Measurements from ENCODE around the gene ZNF462. TPM values are rescaled to one million over a fixed set of nuclear protein-coding genes. Genes with fewer than 3 reads are reported as not detected.
A peak's percentile ranks its signal among the peaks of the same experiment; 100 is the strongest.
"Not testable (repeated sequence)": the region's sequence is repeated elsewhere in the genome, so short reads cannot be mapped to it uniquely, and the experiment has no call there.

Gene ZNF462
- total and polyA plus RNA-seq, 12 donors: 4.9 to 86.9 (median 38.5) TPM

- intact Hi-C loops (cut with DNase I): no loop called here
- Histone ChIP-seq H3K4me1 (replicated peaks in 1 of 2) (peaks cover 18 to 39% of the 10 kb centered on the region in 2 donors), H3K27ac (peak overlapping the region in 3 of 5 donors; percentile 47 to 90 (median 70)), H3K27me3 (no peaks in the 10 kb centered on the region), H3K9me3 (replicated peaks in 1 of 3) (no peaks in the 10 kb centered on the region), H3K4me3 (no peak overlapping the region), H3K36me3 (replicated peaks in 1 of 2) (no peaks in the 10 kb centered on the region)
- WGBS, 4 donors: 22 to 69% (median 38%) methylated on average over 1 of the region's 1 CpG
- TF ChIP-seq POLR2A (IDR thresholded peaks at IDR 0.05) (no peak), CTCF (IDR thresholded peaks at IDR 0.05) (no peak)
- DNase-seq: peak in 4 of 7 donors; percentile 29 to 61 (median 42)
Observed at GRCh38 chr9:106893088-106893487, 30.1 kb downstream of the ZNF462 start.

DNA sequence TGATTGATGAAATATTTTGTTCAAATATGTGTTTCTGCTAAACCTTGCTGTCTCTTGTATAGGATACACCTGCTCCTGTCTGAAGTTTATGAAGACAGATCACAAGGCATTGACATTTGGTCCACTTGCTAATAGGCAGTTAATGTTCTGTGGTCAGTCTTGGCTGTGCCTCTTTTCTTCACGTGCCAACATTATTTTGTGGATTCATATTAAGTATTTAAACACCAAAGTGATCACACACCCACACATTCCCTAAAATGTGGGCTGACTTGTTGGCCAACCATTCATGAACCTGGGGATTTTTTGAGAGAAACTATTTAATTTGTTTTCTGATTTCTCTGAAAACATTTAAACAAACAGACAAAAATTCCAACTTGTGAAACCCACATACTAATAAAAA is 33.7 kb downstream of the ZNF462 start:
- WGBS, 4 donors: 64 to 84% (median 66%) methylated on average over 1 of the region's 1 CpG

GRCh38 chr9:106897236-106897635 is 34.3 kb downstream of the ZNF462 start:
- intact Hi-C loops (cut with DNase I): no loop called here
- Histone ChIP-seq H3K9me3 (replicated peaks in 1 of 3) (no peaks in the 10 kb centered on the region), H3K27ac (peak overlapping the region in 2 of 5 donors; percentile 3 to 13), H3K27me3 (no peaks in the 10 kb centered on the region), H3K36me3 (replicated peaks in 1 of 2) (no peaks in the 10 kb centered on the region), H3K4me1 (replicated peaks in 1 of 2) (peaks cover 18 to 25% of the 10 kb centered on the region in 2 donors), H3K4me3 (no peak overlapping the region)
- WGBS, 4 donors: 9 to 16% (median 12%) methylated on average over 1 of the region's 1 CpG
- TF ChIP-seq CTCF (IDR thresholded peaks at IDR 0.05): no peak
- TF ChIP-seq POLR2A (IDR thresholded peaks at IDR 0.05): no peak
- DNase-seq: no peak

More for the DNA sequence above, 33.7 kb downstream of the ZNF462 start:
- H3K36me3 ChIP-seq (replicated peaks in 1 of 2): no peaks in the 10 kb centered on the region
- peak overlapping the region in 1 of 5 donors; percentile 42 for H3K27ac ChIP-seq
- no peaks in the 10 kb centered on the region for H3K9me3 ChIP-seq (replicated peaks in 1 of 3)
- no peak overlapping the region for H3K4me3 ChIP-seq
- no peak for DNase-seq
- intact Hi-C loops (cut with DNase I): no loop called here
- TF ChIP-seq POLR2A (IDR thresholded peaks at IDR 0.05) (no peak), CTCF (IDR thresholded peaks at IDR 0.05) (no peak)
- peaks cover 18 to 25% of the 10 kb centered on the region in 2 donors for H3K4me1 ChIP-seq (replicated peaks in 1 of 2)
- H3K27me3 ChIP-seq: no peaks in the 10 kb centered on the region

DNA sequence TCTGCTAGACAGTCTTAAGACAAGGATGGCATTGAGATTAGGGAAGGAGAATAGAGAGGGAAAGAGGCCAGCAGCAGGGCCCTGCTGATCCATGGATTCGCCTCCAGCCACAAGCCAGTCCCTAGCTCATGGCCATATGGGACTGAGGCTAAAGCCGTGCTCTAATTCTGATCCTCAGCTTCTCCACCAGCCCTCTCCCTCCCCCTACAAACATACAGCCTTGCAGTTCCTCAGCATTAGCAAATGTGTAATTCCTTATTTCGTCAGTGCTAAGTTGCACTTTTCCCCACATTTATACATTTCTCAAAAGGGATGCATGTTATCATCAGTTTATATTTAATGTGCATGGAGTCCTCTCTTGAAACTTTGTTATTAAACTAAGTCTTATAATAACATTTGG is 34.8 kb downstream of the ZNF462 start:
- Histone ChIP-seq H3K27ac (peak overlapping the region in 2 of 5 donors; percentile 3 to 13), H3K36me3 (replicated peaks in 1 of 2) (no peaks in the 10 kb centered on the region), H3K4me3 (no peak overlapping the region), H3K27me3 (no peaks in the 10 kb centered on the region), H3K9me3 (replicated peaks in 1 of 3) (no peaks in the 10 kb centered on the region), H3K4me1 (replicated peaks in 1 of 2) (peaks cover 14 to 24% of the 10 kb centered on the region in 2 donors)
- intact Hi-C loops (cut with DNase I): no loop called here
- WGBS, 4 donors: 83 to 89% (median 86%) methylated on average over 3 of the region's 3 CpGs
- TF ChIP-seq CTCF (IDR thresholded peaks at IDR 0.05): no peak
- TF ChIP-seq POLR2A (IDR thresholded peaks at IDR 0.05): no peak
- no peak for DNase-seq

- H3K27me3 ChIP-seq; intact Hi-C loops (cut with DNase I); H3K27ac ChIP-seq; H3K9me3 ChIP-seq (replicated peaks in 1 of 3); H3K36me3 ChIP-seq (replicated peaks in 1 of 2); H3K4me1 ChIP-seq (replicated peaks in 1 of 2); DNase-seq; H3K4me3 ChIP-seq: not testable (repeated sequence)
- WGBS, 4 donors: 69 to 91% (median 87%) methylated on average over 2 of the region's 2 CpGs
Observed at GRCh38 chr9:106900523-106900922, 37.6 kb downstream of the ZNF462 start.
